GM11168 (cell line): Measurements from ENCODE around the gene TRMT2A.

Experiments used
- in situ Hi-C: fragments of 300-500 bp; cut with MboI; formaldehyde crosslinking; loops from one replicate; pipeline ENCODE4 v1.12.0; 2022; ENCODE audit warnings: low sequenced_read_pairs; ENCODE audit not compliant: unreplicated experiment

TRMT2A gene

GRCh38 chr22:20116951-20117632 is at the start of gene TRMT2A:
TSS of gene TRMT2A (minus strand) at chr22:20117226. CDS start at chr22:20116906, 320 bp downstream.
- in situ Hi-C loops, result no loop called here

DNA sequence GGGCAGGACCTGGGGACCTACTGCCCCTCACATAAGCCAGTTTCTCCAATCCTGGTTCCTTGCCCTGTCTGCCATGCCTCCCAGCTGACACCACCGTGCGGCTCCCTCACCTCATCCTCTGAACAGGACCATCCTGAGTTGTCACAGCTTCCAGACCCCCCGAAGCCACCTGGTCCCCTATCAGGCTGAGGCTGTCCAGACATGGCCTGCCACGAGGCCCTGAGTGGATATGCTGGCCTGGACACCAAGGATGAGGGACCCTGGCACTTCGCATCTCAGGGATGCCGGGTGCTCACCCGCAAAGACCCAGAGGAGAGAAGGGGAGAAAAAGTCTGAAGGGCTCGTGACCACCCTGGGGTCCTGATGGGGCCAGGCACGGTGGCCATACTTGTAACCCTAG is 49.7 kb upstream of the TRMT2A start:
- in situ Hi-C loops, result loop anchor here (5.0 kb wide), 1 partner anchor 71 kb away; no protein-coding TSS in a partner anchor

DNA sequence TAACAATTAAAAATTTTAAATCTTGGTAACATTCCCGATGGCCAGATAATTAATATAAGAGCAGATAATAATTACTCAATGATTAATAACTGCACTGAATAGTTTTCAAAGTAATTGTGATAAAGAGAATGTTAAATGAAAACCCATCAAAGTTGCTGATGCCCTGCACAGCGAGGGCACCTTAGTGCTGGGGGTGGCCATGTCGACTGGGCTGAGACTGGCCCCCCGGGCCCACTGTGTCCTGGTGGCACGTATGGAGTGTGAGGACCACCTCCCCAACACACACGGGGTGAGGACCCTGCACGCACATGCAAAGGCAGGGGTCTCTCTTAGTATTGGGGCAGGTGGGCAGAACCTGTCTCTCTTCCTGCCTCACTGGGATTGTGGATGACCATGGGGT is 48.9 kb upstream of the TRMT2A start:
- in situ Hi-C loops, result loop anchor here (5.0 kb wide), 1 partner anchor 71 kb away; no protein-coding TSS in a partner anchor

DNA sequence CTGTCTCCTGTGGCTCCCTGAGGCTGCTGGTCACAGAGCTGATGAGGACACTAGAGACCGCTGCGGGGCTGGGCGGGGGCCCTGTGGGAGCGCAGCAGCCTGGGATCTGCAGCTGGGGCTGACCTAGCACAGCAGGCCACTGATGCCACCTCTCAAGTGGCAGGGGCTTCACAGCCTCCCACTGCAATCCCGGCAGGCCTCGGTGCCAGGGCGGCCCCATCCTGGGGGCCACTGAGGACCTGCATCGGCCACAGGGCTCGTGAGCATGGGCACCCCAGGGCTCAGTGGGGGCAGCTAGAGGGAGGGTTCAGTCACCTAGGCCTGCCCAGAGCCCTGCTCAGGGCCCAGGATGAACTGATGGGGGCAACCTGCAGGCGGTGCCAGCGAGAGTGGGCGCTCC is 48.4 kb upstream of the TRMT2A start:
- in situ Hi-C loops, result loop anchor here (5.0 kb wide), 1 partner anchor 72 kb away; no protein-coding TSS in a partner anchor

- in situ Hi-C loops, result loop anchor here (5.0 kb wide), 1 partner anchor 72 kb away; no protein-coding TSS in a partner anchor
Observed at GRCh38 chr22:20164863-20165262, 47.8 kb upstream of the TRMT2A start.

GRCh38 chr22:20160041-20160440 is 43.0 kb upstream of the TRMT2A start:
- in situ Hi-C loops, result no loop called here

DNA sequence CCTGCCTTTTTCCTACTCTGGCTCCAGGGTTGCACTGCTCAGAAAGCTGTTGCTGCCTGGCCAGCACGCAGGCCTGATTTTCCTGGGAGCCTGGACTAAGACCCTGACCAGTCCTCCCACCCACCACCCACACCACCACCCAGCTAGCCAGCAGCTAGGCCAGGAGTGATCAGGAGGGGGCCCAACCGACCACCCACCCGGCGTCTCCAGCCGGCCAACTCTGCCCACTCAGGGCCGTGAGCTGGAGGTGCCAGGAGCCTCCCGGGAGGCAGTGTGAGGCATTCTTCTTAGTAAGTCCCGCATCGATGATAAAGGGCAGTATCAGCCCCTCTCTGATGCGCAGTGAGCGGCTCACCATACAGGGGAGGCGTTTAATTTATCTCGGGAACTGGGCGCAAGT is 42.5 kb upstream of the TRMT2A start:
- in situ Hi-C loops, result loop anchor here (5.0 kb wide), 1 partner anchor 123 kb away; no protein-coding TSS in a partner anchor

DNA sequence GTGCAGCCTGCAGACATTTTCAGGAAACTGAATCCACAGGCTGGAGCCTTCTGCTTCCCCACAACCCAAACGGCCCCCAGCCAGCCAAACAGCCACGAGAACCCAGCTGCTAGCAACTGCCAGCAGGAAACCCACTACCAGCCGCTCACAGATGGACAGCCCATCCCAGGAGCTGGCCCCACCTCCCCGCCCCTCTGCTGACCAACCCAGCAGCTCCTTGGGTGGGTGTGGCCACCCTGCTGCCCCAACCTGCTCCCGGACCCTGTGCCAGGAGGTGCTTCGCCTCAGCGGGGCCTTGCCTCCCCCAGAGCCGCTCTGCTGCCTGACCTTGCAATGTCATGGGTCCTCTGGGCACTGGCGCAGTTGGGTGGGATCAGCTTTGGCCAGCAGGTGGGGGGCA is 42.0 kb upstream of the TRMT2A start:
- in situ Hi-C loops, result loop anchor here (5.0 kb wide), 1 partner anchor 123 kb away; no protein-coding TSS in a partner anchor

DNA sequence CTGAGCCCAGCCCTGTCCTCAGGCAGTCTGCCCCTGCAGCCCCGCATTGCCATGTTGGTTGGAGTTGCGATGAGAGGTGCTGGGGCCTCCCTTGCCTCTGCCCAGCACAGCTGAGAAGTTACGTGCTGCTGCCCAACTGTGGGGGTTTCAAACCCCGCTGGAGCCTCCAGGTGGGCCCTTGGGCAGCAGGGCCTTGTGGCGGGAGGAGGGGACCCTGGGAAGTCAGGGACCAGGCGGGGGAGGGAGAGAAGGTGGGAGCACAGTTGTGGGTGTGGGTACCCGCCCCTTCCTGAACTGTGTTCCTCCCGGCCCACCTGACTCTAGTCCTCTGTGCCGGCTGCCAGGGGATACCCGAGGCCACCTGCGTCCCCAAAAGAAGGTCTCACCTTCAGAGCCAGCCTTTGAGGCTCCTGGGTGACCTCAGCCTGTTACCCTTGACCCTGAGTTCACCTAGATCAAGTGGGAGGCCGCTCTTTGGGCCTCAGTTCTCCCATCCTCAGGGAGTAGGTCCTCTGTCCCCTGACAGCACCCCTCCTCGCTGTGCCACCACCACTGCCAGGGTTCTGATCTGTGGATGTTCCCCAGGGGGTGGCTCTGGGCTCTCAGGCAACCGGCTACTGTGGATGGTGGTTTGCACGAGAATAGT is 41.5 kb upstream of the TRMT2A start:
- in situ Hi-C loops, result loop anchor here (5.0 kb wide), 1 partner anchor 124 kb away; no protein-coding TSS in a partner anchor

DNA sequence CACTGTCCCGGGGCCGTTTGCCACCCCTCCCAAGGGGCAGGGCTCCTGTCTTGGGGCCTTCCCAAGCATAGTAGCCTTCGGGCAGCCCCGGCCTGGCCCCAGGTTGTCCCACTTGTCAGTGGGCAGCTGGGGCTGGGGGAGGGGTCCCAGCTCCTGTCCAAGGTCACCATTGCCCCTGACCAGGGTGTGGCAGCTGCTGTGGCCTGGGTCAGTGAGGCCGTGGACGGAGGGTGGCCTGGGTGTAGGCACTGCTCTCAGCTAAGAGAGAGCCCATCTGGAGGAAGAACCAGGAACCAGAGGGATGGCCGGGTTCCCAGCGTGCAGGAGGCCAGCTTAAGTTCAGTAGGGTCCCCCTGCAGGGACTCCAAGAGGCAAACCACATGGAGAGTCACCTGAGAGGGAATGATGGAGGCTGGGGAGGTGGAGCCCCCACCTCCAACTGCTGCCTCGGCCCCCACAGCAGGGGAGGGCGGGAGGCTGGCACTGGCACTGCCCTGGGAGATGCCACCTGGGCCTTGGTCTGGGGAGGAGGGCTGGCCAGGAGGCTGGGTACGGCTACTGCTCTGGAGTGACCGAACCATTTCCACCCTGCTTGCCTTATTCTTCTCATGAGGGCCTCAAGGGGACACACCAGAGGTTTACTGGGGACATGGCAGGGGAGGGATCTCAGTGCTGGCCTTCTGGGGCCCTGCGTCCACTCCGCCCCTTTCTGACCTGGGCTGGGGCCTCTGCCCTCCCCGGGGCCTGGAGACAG is 40.6 kb upstream of the TRMT2A start:
- in situ Hi-C loops, result loop anchor here (5.0 kb wide), 1 partner anchor 125 kb away; no protein-coding TSS in a partner anchor

- in situ Hi-C loops, result loop anchor here (5.0 kb wide), 1 partner anchor 125 kb away; no protein-coding TSS in a partner anchor
Observed at GRCh38 chr22:20156611-20157429, 39.8 kb upstream of the TRMT2A start.

DNA sequence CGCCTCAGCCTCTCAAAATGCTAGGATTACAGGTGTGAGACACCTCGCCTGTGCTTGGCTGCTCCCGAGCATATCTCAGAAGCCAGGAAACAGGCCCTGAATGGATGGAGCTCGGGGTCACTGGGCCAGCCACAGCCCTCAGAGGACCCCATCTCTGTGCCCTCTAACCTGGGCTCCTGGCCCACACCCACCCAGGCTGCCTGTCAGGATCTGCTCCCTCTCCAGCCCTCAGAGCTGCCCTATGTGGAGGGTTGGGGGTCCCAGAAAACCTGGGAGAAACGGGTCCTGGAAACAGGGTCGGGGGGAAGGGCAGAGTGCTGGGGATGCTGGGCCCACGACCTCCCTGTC is 39.0 kb upstream of the TRMT2A start:
- in situ Hi-C loops, result loop anchor here (5.0 kb wide), 1 partner anchor 126 kb away; no protein-coding TSS in a partner anchor

- in situ Hi-C loops, result loop anchor here (5.0 kb wide), 1 partner anchor 127 kb away; no protein-coding TSS in a partner anchor
Observed at GRCh38 chr22:20155330-20156041, 38.5 kb upstream of the TRMT2A start.

GRCh38 chr22:20154602-20155187 is 37.7 kb upstream of the TRMT2A start:
- in situ Hi-C loops, result loop anchor here (5.0 kb wide), 1 partner anchor 128 kb away; no protein-coding TSS in a partner anchor

DNA sequence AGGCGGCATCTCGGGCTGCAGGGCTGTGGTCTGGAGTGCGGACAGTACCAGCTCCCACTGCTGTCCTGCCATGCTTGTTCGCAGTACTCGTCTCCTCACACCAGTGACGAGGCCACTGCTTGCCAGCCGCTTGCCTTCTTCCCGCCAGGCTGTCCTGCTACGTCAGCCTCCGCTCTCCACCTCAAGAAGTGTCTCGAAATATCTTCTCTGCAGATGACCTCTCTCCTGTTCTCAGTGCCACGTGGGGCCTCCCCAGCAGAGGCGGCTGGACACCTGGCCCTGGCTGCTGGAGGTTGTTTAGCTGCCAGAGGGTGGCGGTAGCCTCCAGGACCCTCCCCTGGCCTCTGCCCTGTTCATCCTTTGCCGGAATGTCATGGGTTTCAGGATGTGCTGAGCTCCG is 36.9 kb upstream of the TRMT2A start:
- in situ Hi-C loops, result no loop called here

GRCh38 chr22:20152464-20152890 is 35.5 kb upstream of the TRMT2A start:
- in situ Hi-C loops, result no loop called here

DNA sequence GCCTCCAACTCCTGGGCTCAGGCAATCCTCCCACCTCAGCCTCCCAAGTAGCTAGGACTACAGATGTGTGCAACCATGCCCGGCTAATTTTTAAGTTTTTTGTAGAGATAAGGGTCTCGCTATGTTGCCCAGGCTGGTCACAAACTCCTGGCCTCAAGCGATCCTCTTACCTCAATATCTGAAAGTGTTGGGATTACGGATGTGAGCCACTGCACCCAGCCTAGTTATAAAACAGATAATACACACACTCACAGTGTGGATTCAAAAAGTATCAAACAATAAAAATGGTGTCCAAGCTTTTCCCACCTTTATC is 34.2 kb upstream of the TRMT2A start:
- in situ Hi-C loops, result no loop called here

- in situ Hi-C loops, result no loop called here
Observed at GRCh38 chr22:20150381-20151275, 33.6 kb upstream of the TRMT2A start, which contains the start of gene CCDC188. TSS of gene CCDC188 (minus strand) at chr22:20151055. CDS start at chr22:20150986, 69 bp downstream.
